HUES48 (cell line): ENCODE data around the gene PLA2G4B.

ENCODE experiments used
- H3K27ac ChIP-seq: one replicate; pipeline ENCODE4 v1.7.0; 2013; ENCODE audit warnings: low read depth, low read length, inconsistent platforms
- H3K27me3 ChIP-seq: 2 replicates; pipeline ENCODE4 v1.6.1; 2013; ENCODE audit warnings: mild to moderate bottlenecking, low read length; ENCODE audit not compliant: control insufficient read depth, insufficient read depth
- H3K36me3 ChIP-seq: 2 replicates; pipeline ENCODE4 v1.6.1; 2013; ENCODE audit warnings: low read length; ENCODE audit not compliant: control insufficient read depth, insufficient read depth
- H3K4me1 ChIP-seq: 2 replicates; pipeline ENCODE4 v1.6.1; 2013; ENCODE audit warnings: mild to moderate bottlenecking, low read length; ENCODE audit not compliant: control insufficient read depth, insufficient read depth
- H3K4me3 ChIP-seq: 2 replicates; pipeline ENCODE4 v1.5.1; 2013; ENCODE audit warnings: mild to moderate bottlenecking, low read depth, low read length
- H3K9ac ChIP-seq: 2 replicates; pipeline ENCODE4 v1.6.1; 2013; ENCODE audit warnings: mild to moderate bottlenecking, low read depth, low read length, moderate library complexity
- H3K9me3 ChIP-seq: 2 replicates; pipeline ENCODE4 v1.6.1; 2013; ENCODE audit warnings: low read length; ENCODE audit not compliant: control insufficient read depth, insufficient read depth

PLA2G4B gene

DNA sequence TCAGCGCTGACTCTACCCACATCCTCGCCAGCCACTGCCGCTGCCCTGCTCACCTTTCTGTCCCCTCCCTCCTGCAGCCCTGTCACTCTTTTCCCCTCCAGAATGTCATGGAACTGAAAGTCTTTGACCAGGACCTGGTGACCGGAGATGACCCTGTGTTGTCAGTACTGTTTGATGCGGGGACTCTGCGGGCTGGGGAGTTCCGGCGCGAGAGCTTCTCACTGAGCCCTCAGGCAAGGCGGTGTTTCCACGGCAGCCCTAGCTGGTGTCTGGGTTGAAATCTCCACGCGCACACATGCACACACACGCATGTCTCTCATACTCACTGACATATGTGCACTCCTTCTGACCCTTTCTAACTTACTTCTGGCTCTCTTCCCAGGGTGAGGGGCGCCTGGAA is 2.0 kb downstream of the PLA2G4B start:
- H3K4me1 ChIP-seq, result no peaks in the 10 kb centered on the region
- H3K4me3 ChIP-seq, result no peak overlapping the region
- H3K36me3 ChIP-seq, result peaks cover 11% of the 10 kb centered on the region; the same call in 1 of the 2 replicates
- no peak overlapping the region for H3K27ac ChIP-seq
- no peaks in the 10 kb centered on the region for H3K27me3 ChIP-seq
- H3K9me3 ChIP-seq, result no peaks in the 10 kb centered on the region
- no peak overlapping the region for H3K9ac ChIP-seq

DNA sequence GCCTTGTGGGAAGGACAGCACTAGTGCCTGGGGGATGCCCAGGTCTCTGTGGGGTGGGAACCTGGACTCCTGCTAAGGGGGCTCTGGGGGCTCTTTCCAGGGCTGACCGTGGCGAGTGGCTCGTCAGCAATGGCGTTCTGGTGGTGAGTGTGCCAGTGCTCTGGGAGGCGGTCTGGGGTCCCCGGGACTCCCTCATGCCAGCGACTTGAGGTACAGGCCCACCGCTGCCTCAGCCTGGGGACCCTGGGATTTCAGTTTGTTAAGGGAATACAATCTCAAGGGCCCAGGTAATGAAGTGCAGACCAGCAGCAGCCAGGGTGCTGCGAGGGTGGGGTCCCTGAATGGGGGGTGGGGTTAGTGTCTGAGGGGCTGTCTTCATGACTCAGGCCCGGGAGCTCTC is 2.5 kb downstream of the PLA2G4B start:
- Histone ChIP-seq H3K27ac (no peak overlapping the region), H3K36me3 (peaks cover 14% of the 10 kb centered on the region; the same call in 1 of the 2 replicates), H3K9ac (no peak overlapping the region), H3K4me1 (no peaks in the 10 kb centered on the region), H3K9me3 (no peaks in the 10 kb centered on the region), H3K27me3 (no peaks in the 10 kb centered on the region), H3K4me3 (no peak overlapping the region)

DNA sequence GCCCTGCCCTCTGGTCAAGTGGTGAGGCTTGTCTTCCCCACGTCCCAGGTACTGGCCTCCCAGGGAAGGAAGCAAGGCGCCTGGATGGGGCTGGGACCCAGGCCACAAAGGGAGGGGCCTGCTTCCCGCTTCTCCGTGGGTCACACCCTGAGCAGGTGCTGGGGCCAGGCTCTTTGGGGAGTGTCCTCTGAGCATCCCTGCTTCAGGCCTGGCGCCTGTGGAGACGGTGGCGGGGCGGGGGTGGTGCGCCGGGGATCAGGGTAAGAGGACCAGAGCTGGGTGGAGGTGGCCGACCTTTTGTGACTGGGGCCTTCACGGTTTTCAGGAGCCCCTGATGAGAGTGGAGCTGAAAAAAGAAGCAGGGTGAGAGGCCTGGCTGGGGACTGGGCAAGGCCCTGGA is 3.6 kb downstream of the PLA2G4B start:
- no peak overlapping the region for H3K27ac ChIP-seq
- H3K4me1 ChIP-seq, result no peaks in the 10 kb centered on the region
- no peaks in the 10 kb centered on the region for H3K27me3 ChIP-seq

DNA sequence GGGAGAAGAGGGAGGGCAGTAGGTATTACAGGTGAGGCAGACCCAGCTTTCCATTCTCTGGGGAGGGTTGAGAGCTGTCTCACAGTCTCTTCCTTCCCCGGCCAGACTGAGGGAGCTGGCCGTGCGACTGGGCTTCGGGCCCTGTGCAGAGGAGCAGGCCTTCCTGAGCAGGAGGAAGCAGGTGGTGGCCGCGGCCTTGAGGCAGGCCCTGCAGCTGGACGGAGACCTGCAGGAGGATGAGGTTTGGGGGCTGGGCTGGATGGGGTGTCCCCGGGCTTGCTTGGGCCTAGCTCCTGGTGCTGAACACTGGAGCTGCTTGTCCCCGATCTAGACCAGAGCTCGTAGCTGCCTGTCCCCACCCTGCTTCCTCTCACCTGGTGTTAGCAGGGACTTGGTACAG is 4.9 kb downstream of the PLA2G4B start:
- Histone ChIP-seq H3K27me3 (no peaks in the 10 kb centered on the region), H3K9me3 (no peaks in the 10 kb centered on the region), H3K27ac (no peak overlapping the region), H3K36me3 (peaks cover 35% of the 10 kb centered on the region), H3K4me3 (no peak overlapping the region), H3K4me1 (no peaks in the 10 kb centered on the region), H3K9ac (no peak overlapping the region)

More for the DNA sequence above, 3.6 kb downstream of the PLA2G4B start:
- Histone ChIP-seq H3K9ac (no peak overlapping the region), H3K4me3 (no peak overlapping the region), H3K9me3 (no peaks in the 10 kb centered on the region), H3K36me3 (peaks cover 24% of the 10 kb centered on the region; the same call in 1 of the 2 replicates)

- Histone ChIP-seq H3K4me1 (no peaks in the 10 kb centered on the region), H3K27me3 (no peaks in the 10 kb centered on the region), H3K9ac (no peak overlapping the region), H3K9me3 (no peaks in the 10 kb centered on the region), H3K27ac (no peak overlapping the region), H3K4me3 (no peak overlapping the region), H3K36me3 (peaks cover 37% of the 10 kb centered on the region)
These were observed 6.2 kb downstream of the PLA2G4B start for GRCh38 chr15:41844814-41845213.

DNA sequence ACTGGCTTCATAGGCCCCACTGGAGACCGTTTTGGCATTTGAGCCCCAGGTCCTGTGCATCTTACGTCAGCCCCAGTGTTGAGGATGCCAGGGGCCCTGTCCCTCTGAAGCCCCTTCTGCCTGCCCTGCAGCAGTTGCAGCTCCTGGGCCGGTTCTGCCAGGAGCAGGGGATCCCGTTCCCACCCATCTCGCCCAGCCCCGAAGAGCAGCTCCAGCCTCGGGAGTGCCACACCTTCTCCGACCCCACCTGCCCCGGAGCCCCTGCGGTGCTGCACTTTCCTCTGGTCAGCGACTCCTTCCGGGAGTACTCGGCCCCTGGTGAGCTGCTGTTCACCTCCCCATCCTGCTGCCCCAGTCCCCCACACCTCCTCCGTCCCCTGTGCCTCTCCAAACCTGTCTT is 8.6 kb downstream of the PLA2G4B start:
- Histone ChIP-seq H3K4me1 (no peaks in the 10 kb centered on the region), H3K9ac (no peak overlapping the region), H3K36me3 (peaks cover 37% of the 10 kb centered on the region)

DNA sequence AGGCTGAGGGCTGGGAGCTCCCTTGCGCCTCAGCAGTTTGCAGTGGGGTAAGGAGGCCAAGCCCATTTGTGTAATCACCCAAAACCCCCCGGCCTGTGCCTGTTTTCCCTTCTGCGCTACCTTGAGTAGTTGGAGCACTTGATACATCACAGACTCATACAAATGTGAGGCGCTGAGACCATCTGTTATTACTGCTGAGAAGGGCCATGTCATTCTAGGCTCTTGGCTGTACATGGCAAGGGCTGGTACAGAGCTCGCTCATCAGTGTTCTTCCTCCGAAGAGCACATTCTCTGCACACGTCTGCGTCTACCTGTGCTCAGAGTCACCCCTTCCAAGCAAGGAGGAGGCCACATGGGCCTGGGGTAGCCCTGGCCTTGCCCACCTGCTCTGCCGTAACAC is 9.3 kb downstream of the PLA2G4B start:
- H3K27me3 ChIP-seq, result no peaks in the 10 kb centered on the region
- no peaks in the 10 kb centered on the region for H3K4me1 ChIP-seq
- peaks cover 37% of the 10 kb centered on the region for H3K36me3 ChIP-seq
- H3K9ac ChIP-seq, result no peak overlapping the region
- no peak overlapping the region for H3K4me3 ChIP-seq
- no peak overlapping the region for H3K27ac ChIP-seq
- H3K9me3 ChIP-seq, result no peaks in the 10 kb centered on the region

More for the DNA sequence above, 8.6 kb downstream of the PLA2G4B start:
- Histone ChIP-seq H3K9me3 (no peaks in the 10 kb centered on the region), H3K27ac (no peak overlapping the region), H3K27me3 (no peaks in the 10 kb centered on the region), H3K4me3 (no peak overlapping the region)

- H3K9me3 ChIP-seq, result no peaks in the 10 kb centered on the region
- no peaks in the 10 kb centered on the region for H3K4me1 ChIP-seq
- peaks cover 37% of the 10 kb centered on the region for H3K36me3 ChIP-seq
- no peaks in the 10 kb centered on the region for H3K27me3 ChIP-seq
- H3K9ac ChIP-seq, result no peak overlapping the region
- H3K4me3 ChIP-seq, result no peak overlapping the region
- H3K27ac ChIP-seq, result no peak overlapping the region
These were observed 10.0 kb downstream of the PLA2G4B start for GRCh38 chr15:41848631-41849030.

DNA sequence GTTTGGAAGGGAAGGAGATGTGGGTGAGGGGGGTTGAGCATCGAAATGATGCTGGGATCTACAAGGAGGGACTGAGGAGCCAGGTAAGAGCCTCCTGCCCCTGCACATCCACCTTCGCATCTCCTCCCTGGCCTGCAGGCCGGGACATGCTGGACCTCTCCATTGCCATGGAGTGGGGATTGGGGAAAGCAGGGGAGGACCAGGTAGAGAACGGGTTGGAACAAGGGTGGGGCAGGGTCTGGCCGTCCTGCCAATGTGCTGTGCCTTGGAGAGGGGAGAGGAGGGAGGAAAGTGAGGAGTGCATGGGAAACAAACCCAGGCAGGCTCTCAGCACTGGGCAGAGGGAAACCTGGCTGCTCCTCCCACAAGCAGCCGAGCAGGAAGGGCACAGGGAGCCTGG is 10.6 kb downstream of the PLA2G4B start:
- Histone ChIP-seq H3K36me3 (peaks cover 37% of the 10 kb centered on the region), H3K9ac (no peak overlapping the region), H3K4me1 (no peaks in the 10 kb centered on the region), H3K4me3 (no peak overlapping the region), H3K27ac (no peak overlapping the region), H3K27me3 (no peaks in the 10 kb centered on the region), H3K9me3 (no peaks in the 10 kb centered on the region)

DNA sequence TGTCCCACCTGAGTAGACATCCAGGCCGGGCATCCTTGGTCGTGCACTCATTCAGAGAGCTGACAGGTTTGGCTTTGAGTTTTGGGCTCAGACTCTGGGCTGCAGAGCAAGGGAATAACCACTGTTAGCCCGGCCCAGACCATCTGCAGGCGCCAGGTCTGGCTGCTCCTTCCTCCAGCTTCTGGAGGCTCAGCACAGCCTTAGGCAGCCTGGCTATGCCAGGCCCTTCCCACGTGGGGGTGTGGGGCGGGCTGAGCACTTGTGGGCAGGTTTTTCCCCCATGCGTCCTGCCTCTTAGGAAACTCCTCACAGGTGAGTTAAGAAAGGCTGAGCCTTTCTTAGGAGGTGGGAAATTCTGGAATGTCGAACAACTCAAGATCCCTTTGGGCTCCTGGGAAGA is 11.2 kb downstream of the PLA2G4B start:
- Histone ChIP-seq H3K27ac (no peak overlapping the region), H3K4me3 (no peak overlapping the region), H3K9ac (no peak overlapping the region), H3K36me3 (peaks cover 33% of the 10 kb centered on the region), H3K4me1 (no peaks in the 10 kb centered on the region), H3K27me3 (no peaks in the 10 kb centered on the region), H3K9me3 (no peaks in the 10 kb centered on the region)

DNA sequence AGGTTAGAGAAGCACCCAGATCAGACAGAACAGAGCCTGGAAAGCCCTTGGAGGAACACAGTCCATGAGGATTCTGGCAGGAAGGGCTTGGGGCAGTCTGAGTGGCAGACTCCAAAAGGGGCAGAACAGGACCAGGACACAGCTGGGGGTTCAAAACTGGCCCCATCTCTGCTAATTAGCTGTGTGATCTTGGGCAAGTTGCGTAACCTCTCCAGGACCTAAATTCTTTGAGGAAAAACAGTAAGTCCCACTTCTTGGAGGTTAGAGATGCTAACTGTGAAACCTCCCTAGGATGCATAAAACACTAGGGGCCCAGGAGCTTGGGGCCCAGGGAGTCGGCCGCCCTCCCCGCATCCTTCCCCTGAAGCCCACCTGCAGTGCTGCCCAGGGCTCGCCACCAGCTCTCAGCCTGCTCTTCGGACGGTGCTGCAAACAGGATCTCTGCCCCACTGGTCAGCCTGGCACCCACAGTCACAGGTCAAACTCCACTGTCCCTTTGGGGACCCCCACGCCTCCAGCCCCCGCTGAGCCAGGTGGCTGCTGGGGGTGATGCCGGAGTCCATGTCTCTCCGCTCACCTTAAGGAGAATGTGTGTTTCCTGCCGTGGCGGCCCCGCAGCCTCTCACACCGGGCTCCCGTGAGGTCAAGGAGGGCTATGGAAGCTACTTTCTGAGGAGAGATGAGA is 12.0 kb downstream of the PLA2G4B start:
- peaks cover 26% of the 10 kb centered on the region for H3K36me3 ChIP-seq
- H3K27me3 ChIP-seq, result no peaks in the 10 kb centered on the region
- no peaks in the 10 kb centered on the region for H3K9me3 ChIP-seq
- H3K27ac ChIP-seq, result no peak overlapping the region
- no peak overlapping the region for H3K4me3 ChIP-seq
- H3K9ac ChIP-seq, result no peak overlapping the region
- 0 out of 2 replicates have a peak, but pooled peaks cover 4% of the 10 kb centered on the region for H3K4me1 ChIP-seq
